ENCODE measurements around the gene SRXN1.

Gene SRXN1

GRCh38 chr20:634148-634925, 18.7 kb downstream of the SRXN1 start:
- no peak for DNase-seq
- peaks cover 5% of the 10 kb centered on the region for H3K27me3 Mint-ChIP-seq (ENCODE audit: low read depth, poor library complexity)
- no peaks in the 10 kb centered on the region for H3K36me3 Mint-ChIP-seq (ENCODE audit: low read depth)
- H3K4me1 Mint-ChIP-seq = peaks cover 48% of the 10 kb centered on the region
- peak overlapping the region; percentile 34 for H3K27ac Mint-ChIP-seq
- no peak for TF ChIP-seq CTCF (IDR thresholded peaks at IDR 0.05)
- H3K4me3 Mint-ChIP-seq = no peak overlapping the region
- no peaks in the 10 kb centered on the region for H3K9me3 Mint-ChIP-seq

GRCh38 chr20:631101-631500, 21.9 kb downstream of the SRXN1 start:
- peaks cover 11% of the 10 kb centered on the region for H3K27me3 Mint-ChIP-seq (ENCODE audit: low read depth, poor library complexity)
- no peak overlapping the region for H3K27ac Mint-ChIP-seq
- TF ChIP-seq CTCF (IDR thresholded peaks at IDR 0.05) = no peak
- H3K4me3 Mint-ChIP-seq = no peak overlapping the region
- H3K9me3 Mint-ChIP-seq = no peaks in the 10 kb centered on the region
- no peak for DNase-seq
- H3K4me1 Mint-ChIP-seq = peaks cover 43% of the 10 kb centered on the region
- H3K36me3 Mint-ChIP-seq (ENCODE audit: low read depth) = no peaks in the 10 kb centered on the region

GRCh38 chr20:626579-626978, 26.4 kb downstream of the SRXN1 start:
- no peak for DNase-seq
- no peak overlapping the region for H3K4me3 Mint-ChIP-seq
- peaks cover 15% of the 10 kb centered on the region for H3K27me3 Mint-ChIP-seq (ENCODE audit: low read depth, poor library complexity)
- H3K9me3 Mint-ChIP-seq = no peaks in the 10 kb centered on the region
- H3K27ac Mint-ChIP-seq = no peak overlapping the region
- H3K4me1 Mint-ChIP-seq = peaks cover 27% of the 10 kb centered on the region
- H3K36me3 Mint-ChIP-seq (ENCODE audit: low read depth) = no peaks in the 10 kb centered on the region
- TF ChIP-seq CTCF (IDR thresholded peaks at IDR 0.05) = no peak

- Mint-ChIP-seq H3K36me3 (ENCODE audit: low read depth) (no peaks in the 10 kb centered on the region), H3K9me3 (no peaks in the 10 kb centered on the region), H3K4me1 (peaks cover 33% of the 10 kb centered on the region), H3K27me3 (ENCODE audit: low read depth, poor library complexity) (peaks cover 16% of the 10 kb centered on the region), H3K27ac (no peak overlapping the region), H3K4me3 (no peak overlapping the region)
- TF ChIP-seq CTCF (IDR thresholded peaks at IDR 0.05) = no peak
- no peak for DNase-seq
Measured at GRCh38 chr20:625360-625932, 27.6 kb downstream of the SRXN1 start.

GRCh38 chr20:623704-624103, 29.3 kb downstream of the SRXN1 start:
- TF ChIP-seq CTCF (IDR thresholded peaks at IDR 0.05) = no peak
- Mint-ChIP-seq H3K4me1 (peaks cover 43% of the 10 kb centered on the region), H3K27me3 (ENCODE audit: low read depth, poor library complexity) (peaks cover 16% of the 10 kb centered on the region), H3K9me3 (peaks cover 9% of the 10 kb centered on the region), H3K27ac (no peak overlapping the region), H3K36me3 (ENCODE audit: low read depth) (peaks cover 4% of the 10 kb centered on the region), H3K4me3 (no peak overlapping the region)
- DNase-seq = no peak

GRCh38 chr20:623021-623420, 30.0 kb downstream of the SRXN1 start:
- Mint-ChIP-seq H3K27ac (no peak overlapping the region), H3K9me3 (peaks cover 16% of the 10 kb centered on the region), H3K27me3 (ENCODE audit: low read depth, poor library complexity) (peaks cover 11% of the 10 kb centered on the region), H3K4me3 (peak overlapping the region; percentile 14), H3K4me1 (peaks cover 43% of the 10 kb centered on the region), H3K36me3 (ENCODE audit: low read depth) (peaks cover 8% of the 10 kb centered on the region)
- TF ChIP-seq CTCF (IDR thresholded peaks at IDR 0.05) = no peak
- DNase-seq = no peak
